Measurements from ENCODE around the gene PAPPA. TPM values are rescaled to one million over a fixed set of nuclear protein-coding genes. Genes with fewer than 3 reads are reported as not detected.

Gene PAPPA
- total and polyA plus RNA-seq, 2 of the 8 experiments (the other 6 are each of a cell fraction or from before 2014, with no cell fraction given): 0.18 to 0.63 TPM

- no peak for TF ChIP-seq CHD7 (IDR thresholded peaks at IDR 0.05; ENCODE audit: insufficient replicate concordance, low read length)
- TF ChIP-seq KDM5A (IDR thresholded peaks at IDR 0.05; ENCODE audit: low read length): no peak
- TF ChIP-seq BCL11A (IDR thresholded peaks at IDR 0.05; ENCODE audit: low read depth in 2 of 2, low read length in 2 of 2): no peak
Measured at GRCh38 chr9:116250891-116251290, 97.3 kb downstream of the PAPPA start (continued).

All from H1 (cell line).